H9 (cell line): Measurements from ENCODE around the gene CCDC28A. TPM values are rescaled to one million over a fixed set of nuclear protein-coding genes. Genes with fewer than 3 reads are reported as not detected.

ENCODE experiments used
- DNase-seq: peaks from one replicate; pipeline ENCODE4 v3.0.0-alpha.2; 2017
- H2AFZ ChIP-seq: one replicate; pipeline ENCODE4 v1.6.1; 2013; ENCODE audit warnings: mild to moderate bottlenecking, low read length, control low read depth, moderate library complexity
- H2AK5ac ChIP-seq: 2 replicates; pipeline ENCODE4 v1.6.1; 2013; ENCODE audit warnings: low read length, control low read depth, mixed read lengths; ENCODE audit not compliant: insufficient read length
- H2BK120ac ChIP-seq: one replicate; pipeline ENCODE4 v1.6.1; 2013; ENCODE audit warnings: low read depth, mild to moderate bottlenecking, low read length, control low read depth, inconsistent platforms; ENCODE audit not compliant: poor library complexity, severe bottlenecking
- H2BK12ac ChIP-seq: 2 replicates; pipeline ENCODE4 v1.6.1; 2013; ENCODE audit warnings: low read length, control low read depth, mixed read lengths, low read depth; ENCODE audit not compliant: insufficient read length
- H2BK15ac ChIP-seq: 2 replicates; pipeline ENCODE4 v1.6.1; 2013; ENCODE audit warnings: low read depth, low read length, control low read depth
- H2BK20ac ChIP-seq: one replicate; pipeline ENCODE4 v1.6.1; 2013; ENCODE audit warnings: low read depth, mild to moderate bottlenecking, low read length, control low read depth, inconsistent platforms; ENCODE audit not compliant: poor library complexity, severe bottlenecking
- H2BK5ac ChIP-seq: 2 replicates; pipeline ENCODE4 v1.6.1; 2013; ENCODE audit warnings: low read length, control low read depth, mixed read lengths; ENCODE audit not compliant: insufficient read length
- H3K14ac ChIP-seq: 2 replicates; pipeline ENCODE4 v1.6.1; 2013; ENCODE audit warnings: low read length, control low read depth; ENCODE audit not compliant: insufficient read depth
- H3K18ac ChIP-seq: 2 replicates; pipeline ENCODE4 v1.6.1; 2013; ENCODE audit warnings: low read depth, mild to moderate bottlenecking, mixed read lengths, low read length, control low read depth; ENCODE audit not compliant: insufficient read length
- H3K23ac ChIP-seq: 2 replicates; pipeline ENCODE4 v1.6.1; 2013; ENCODE audit warnings: low read length, control low read depth, mixed read lengths, low read depth; ENCODE audit not compliant: insufficient read length
- H3K23me2 ChIP-seq: 2 replicates; pipeline ENCODE4 v1.6.1; 2013; ENCODE audit warnings: low read depth, mild to moderate bottlenecking, mixed read lengths, low read length, control low read depth; ENCODE audit not compliant: insufficient read length, poor library complexity, severe bottlenecking
- H3K27ac ChIP-seq: 2 replicates; pipeline ENCODE4 v1.5.1; 2013; ENCODE audit warnings: low read length, control low read depth, mixed read lengths, low read depth; ENCODE audit not compliant: insufficient read length
- H3K27me3 ChIP-seq: 2 replicates; pipeline ENCODE4 v1.6.1; 2013; ENCODE audit warnings: low read length, control low read depth, inconsistent platforms; ENCODE audit not compliant: insufficient read depth
- H3K4ac ChIP-seq: 2 replicates; pipeline ENCODE4 v1.6.1; 2013; ENCODE audit warnings: low read depth, mild to moderate bottlenecking, control low read depth, inconsistent platforms, low read length, moderate library complexity
- H3K4me1 ChIP-seq: 2 replicates; pipeline ENCODE4 v1.6.1; 2013; ENCODE audit warnings: low read length, control low read depth, inconsistent platforms; ENCODE audit not compliant: insufficient read depth
- H3K4me2 ChIP-seq: 2 replicates; pipeline ENCODE4 v1.6.1; 2013; ENCODE audit warnings: low read length, control low read depth, mixed read lengths; ENCODE audit not compliant: insufficient read length, insufficient read depth
- H3K56ac ChIP-seq: 2 replicates; pipeline ENCODE4 v1.6.1; 2013; ENCODE audit warnings: low read depth, mild to moderate bottlenecking, mixed read lengths, low read length, control low read depth; ENCODE audit not compliant: insufficient read length
- H3K79me1 ChIP-seq: 2 replicates; pipeline ENCODE4 v1.6.1; 2013; ENCODE audit warnings: low read depth, mild to moderate bottlenecking, moderate library complexity, low read length, control low read depth, inconsistent platforms; ENCODE audit not compliant: insufficient read depth, poor library complexity, severe bottlenecking
- H3K79me2 ChIP-seq: 2 replicates; pipeline ENCODE4 v1.6.1; 2013; ENCODE audit warnings: low read length, control low read depth, inconsistent platforms; ENCODE audit not compliant: insufficient read depth
- H3K9ac ChIP-seq: 2 replicates; pipeline ENCODE4 v1.6.1; 2013; ENCODE audit warnings: low read length, control low read depth, mixed read lengths; ENCODE audit not compliant: insufficient read length; ENCODE audit errors: extremely low read depth
- H3K9me3 ChIP-seq: one replicate; pipeline ENCODE4 v1.6.1; 2013; ENCODE audit warnings: low read depth, low read length, inconsistent platforms; ENCODE audit not compliant: control insufficient read depth
- H3T11ph ChIP-seq: one replicate; pipeline ENCODE4 v1.6.1; 2013; ENCODE audit warnings: mild to moderate bottlenecking, low read length, control low read depth, inconsistent platforms
- H4K20me1 ChIP-seq: one replicate; pipeline ENCODE4 v1.6.1; 2013; ENCODE audit not compliant: control insufficient read depth, insufficient read length, insufficient read depth
- H4K5ac ChIP-seq: 2 replicates; pipeline ENCODE4 v1.6.1; 2013; ENCODE audit warnings: low read depth, mild to moderate bottlenecking, mixed read lengths, low read length, control low read depth; ENCODE audit not compliant: insufficient read length
- H4K8ac ChIP-seq: replicated peaks from 2 replicates; pipeline ENCODE4 v1.6.1; 2013; ENCODE audit warnings: low read length, control low read depth, mixed read lengths, low read depth; ENCODE audit not compliant: insufficient read length
- H4K91ac ChIP-seq: 2 replicates; pipeline ENCODE4 v1.6.1; 2013; ENCODE audit warnings: low read depth, mild to moderate bottlenecking, moderate library complexity, mixed read lengths, low read length, control low read depth; ENCODE audit not compliant: insufficient read length
- H3K27ac Mint-ChIP-seq, 3 experiments: 2 replicates in 2 of 3; 3 replicates in 1 of 3; pipeline ENCODE4 v1.8.0; 2020 to 2021; ENCODE audit warnings: mixed read lengths in 3 of 3, mild to moderate bottlenecking in 1 of 3, moderate library complexity in 1 of 3
- H3K27me3 Mint-ChIP-seq: 2 replicates; pipeline ENCODE4 v1.8.0; 2021; ENCODE audit warnings: low read depth, mild to moderate bottlenecking, moderate library complexity, mixed read lengths
- H3K36me3 Mint-ChIP-seq, 3 experiments: 2 replicates in 2 of 3; 3 replicates in 1 of 3; pipeline ENCODE4 v1.8.0; 2020 to 2021; ENCODE audit warnings: low read depth in 3 of 3, mixed read lengths in 3 of 3; ENCODE audit not compliant: insufficient read depth in 1 of 3
- H3K4me1 Mint-ChIP-seq, 2 experiments: 2 replicates each; pipeline ENCODE4 v1.8.0; 2020; ENCODE audit warnings: mixed read lengths in 2 of 2
- H3K4me3 Mint-ChIP-seq, 2 experiments: 2 replicates in 1 of 2; 3 replicates in 1 of 2; pipeline ENCODE4 v1.8.0; 2020 to 2021; ENCODE audit warnings: mild to moderate bottlenecking in 2 of 2, mixed read lengths in 2 of 2, moderate library complexity in 1 of 2
- H3K9me3 Mint-ChIP-seq, 2 experiments: 2 replicates in 1 of 2; 3 replicates in 1 of 2; pipeline ENCODE4 v1.8.0; 2020; ENCODE audit warnings: mild to moderate bottlenecking in 2 of 2, mixed read lengths in 2 of 2, moderate library complexity in 1 of 2
- WGBS: extraction: QIAGEN DNeasy Blood & Tissue Kit; methylation state at CpG from one replicate; pipeline ENCODE4 v1.1.7; 2013; ENCODE audit warnings: missing lambda C conversion rate, low lambda C conversion rate, mixed read lengths; ENCODE audit not compliant: insufficient read length; ENCODE audit errors: extremely low coverage; 5-methylcytosine and 5-hydroxymethylcytosine counted together
- total RNA-seq: library from RNA; stranded (reverse); gene quantifications from 2 replicates; pipeline ENCODE4 v1.2.1, GENCODE V29; 2021
- TF ChIP-seq, protein P1 (sequence below): fragments of 200-600 bp; sonication (generic); conservative IDR thresholded peaks from 3 replicates; pipeline ENCODE4 v1.8.0; 2021; ENCODE audit warnings: antibody characterized with exemption, mild to moderate bottlenecking

The CCDC28A gene
- total RNA-seq, 1 experiment from 2014 or later = 12.9 TPM

- Mint-ChIP-seq H3K27me3 (peaks cover 15% of the 10 kb centered on the region), H3K36me3 (peaks cover 0 to 5% (median 0%) of the 10 kb centered on the region in 3 experiments; a peak in 1 of 7 replicates), H3K4me3 (no peak overlapping the region), H3K4me1 (peaks cover 5 to 7% of the 10 kb centered on the region in 2 experiments; a peak in 2 of 4 replicates), H3K9me3 (peaks cover 6 to 8% of the 10 kb centered on the region in 2 experiments; a peak in 3 of 5 replicates), H3K27ac (no peak overlapping the region)
- H4K8ac ChIP-seq = no peak overlapping the region
- H4K20me1 ChIP-seq = no peaks in the 10 kb centered on the region
- no peak overlapping the region for H3K4ac ChIP-seq
- no peak overlapping the region for H2BK15ac ChIP-seq
- H2BK12ac ChIP-seq = no peak overlapping the region
- no peak overlapping the region for H2AK5ac ChIP-seq
- no peak overlapping the region for H3K4me2 ChIP-seq
- no peak overlapping the region for H4K91ac ChIP-seq
- no peak overlapping the region for H3K14ac ChIP-seq
- H3K23me2 ChIP-seq = peaks cover 2% of the 10 kb centered on the region
- WGBS = no CpG with 5 or more reads among the region's 2 CpGs
- H2BK120ac ChIP-seq = no peak overlapping the region
- no peaks in the 10 kb centered on the region for H3K9me3 ChIP-seq
- no peak overlapping the region for H4K5ac ChIP-seq
- TF ChIP-seq, protein P1, sequence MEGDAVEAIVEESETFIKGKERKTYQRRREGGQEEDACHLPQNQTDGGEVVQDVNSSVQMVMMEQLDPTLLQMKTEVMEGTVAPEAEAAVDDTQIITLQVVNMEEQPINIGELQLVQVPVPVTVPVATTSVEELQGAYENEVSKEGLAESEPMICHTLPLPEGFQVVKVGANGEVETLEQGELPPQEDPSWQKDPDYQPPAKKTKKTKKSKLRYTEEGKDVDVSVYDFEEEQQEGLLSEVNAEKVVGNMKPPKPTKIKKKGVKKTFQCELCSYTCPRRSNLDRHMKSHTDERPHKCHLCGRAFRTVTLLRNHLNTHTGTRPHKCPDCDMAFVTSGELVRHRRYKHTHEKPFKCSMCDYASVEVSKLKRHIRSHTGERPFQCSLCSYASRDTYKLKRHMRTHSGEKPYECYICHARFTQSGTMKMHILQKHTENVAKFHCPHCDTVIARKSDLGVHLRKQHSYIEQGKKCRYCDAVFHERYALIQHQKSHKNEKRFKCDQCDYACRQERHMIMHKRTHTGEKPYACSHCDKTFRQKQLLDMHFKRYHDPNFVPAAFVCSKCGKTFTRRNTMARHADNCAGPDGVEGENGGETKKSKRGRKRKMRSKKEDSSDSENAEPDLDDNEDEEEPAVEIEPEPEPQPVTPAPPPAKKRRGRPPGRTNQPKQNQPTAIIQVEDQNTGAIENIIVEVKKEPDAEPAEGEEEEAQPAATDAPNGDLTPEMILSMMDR = peak; percentile 54; the same call in 2 of the 3 replicates
- H3K56ac ChIP-seq = no peak overlapping the region
- peak; percentile 71 for DNase-seq
- H3K4me1 ChIP-seq = no peaks in the 10 kb centered on the region
- H3K18ac ChIP-seq = no peak overlapping the region
- no peak overlapping the region for H3T11ph ChIP-seq
- no peaks in the 10 kb centered on the region for H3K79me2 ChIP-seq
- no peak overlapping the region for H2BK5ac ChIP-seq
- H3K9ac ChIP-seq = no peak overlapping the region
- no peak overlapping the region for H2BK20ac ChIP-seq
- H3K79me1 ChIP-seq = no peaks in the 10 kb centered on the region
- no peaks in the 10 kb centered on the region for H3K27me3 ChIP-seq
- H2AFZ ChIP-seq = no peak overlapping the region
- H3K23ac ChIP-seq = no peak overlapping the region
- H3K27ac ChIP-seq = no peak overlapping the region
Observed at GRCh38 chr6:138800377-138801150, 27.0 kb downstream of the CCDC28A start.
